Activated CD4-positive, CD25-positive, alpha-beta regulatory T cell treated with anti-CD3 and anti-CD28 coated beads, Interleukin-2, amount 50 U/mL, for 72 hours (primary cell): ENCODE results near the gene TMEM232.
"Not testable (repeated sequence)": the region's sequence is repeated elsewhere in the genome, so short reads cannot be mapped to it uniquely, and the experiment has no call there.

Experiments
- DNase-seq: peaks from one replicate; pipeline ENCODE4 v3.0.0; 2021

TMEM232 gene

DNA sequence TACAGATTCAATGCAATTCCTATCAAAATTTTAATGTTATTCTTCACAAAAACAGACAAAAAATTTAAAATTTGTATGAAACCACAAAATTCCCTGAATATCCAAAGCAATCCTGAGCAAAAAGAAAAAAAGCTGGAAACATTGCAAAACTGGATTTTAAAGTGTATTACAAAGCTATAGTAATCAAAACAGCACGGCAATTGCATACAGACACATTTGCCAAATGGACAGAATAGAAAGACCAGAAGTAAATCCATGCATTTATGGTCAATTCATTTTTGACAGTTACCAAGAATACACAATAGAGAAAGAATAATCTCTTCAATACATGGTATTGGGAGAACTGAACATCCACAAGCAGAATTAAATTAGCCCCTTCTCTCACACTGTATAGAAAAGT, 110.5 kb downstream of the TMEM232 start:
- DNase-seq: no peak

DNA sequence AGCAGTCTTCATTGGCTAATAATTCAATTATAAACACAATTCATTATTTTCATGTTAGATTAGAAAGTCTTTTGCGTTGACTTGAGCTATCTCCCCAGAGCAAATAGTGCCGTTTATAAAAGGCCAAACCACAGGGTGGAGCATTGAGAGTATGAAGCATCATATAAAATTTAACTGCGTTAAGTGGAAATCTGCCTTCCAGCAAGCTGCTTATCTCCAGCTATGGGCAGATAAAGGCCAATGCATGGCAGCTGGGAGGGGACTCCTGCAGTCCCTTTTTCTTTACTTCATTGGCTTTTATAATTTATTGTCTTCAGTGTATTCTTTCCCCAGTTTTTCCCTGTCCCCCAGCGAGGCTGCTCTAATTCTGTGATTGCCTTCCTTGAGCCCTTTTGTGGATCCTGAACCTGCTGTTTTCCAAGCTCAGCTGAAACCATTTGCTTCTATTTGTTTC, 113.7 kb downstream of the TMEM232 start:
- DNase-seq: no peak

DNA sequence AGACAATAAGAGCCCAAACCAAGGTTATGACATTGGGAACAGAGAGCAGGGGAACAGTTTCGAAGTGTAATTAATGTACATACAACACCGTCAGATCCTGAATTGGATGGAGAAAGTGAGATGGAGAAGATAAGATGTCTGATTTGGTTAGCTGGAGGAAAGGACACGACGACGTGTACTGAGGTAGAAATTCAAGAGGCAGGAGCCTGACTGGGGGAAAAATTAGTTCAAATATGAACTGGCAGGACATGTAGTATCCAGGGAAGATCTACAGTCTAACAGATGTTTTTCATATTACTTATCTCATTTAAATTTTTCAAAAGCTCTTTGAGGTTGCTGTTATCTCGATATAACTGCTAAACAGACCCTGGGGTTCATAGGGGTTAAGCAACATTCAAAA, 114.7 kb downstream of the TMEM232 start:
- no peak for DNase-seq

DNA sequence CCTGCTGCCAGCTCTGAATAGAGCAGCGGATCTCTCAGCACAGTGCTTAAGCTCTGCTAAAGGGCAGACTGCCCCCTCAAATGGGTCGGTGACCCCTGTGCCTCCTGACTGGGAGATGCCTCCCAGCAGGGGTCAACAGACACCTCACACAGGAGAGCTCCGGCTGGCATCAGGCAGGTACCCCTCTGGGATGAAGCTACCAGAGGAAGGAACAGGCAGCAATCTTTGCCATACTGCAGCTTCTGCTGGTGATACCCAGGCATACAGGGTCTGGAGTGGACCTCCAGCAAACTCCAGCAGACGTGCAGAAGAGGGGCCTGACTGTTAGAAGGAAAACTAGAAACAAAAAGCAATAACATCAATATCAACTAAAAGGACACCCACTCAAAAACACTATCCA, 131.6 kb downstream of the TMEM232 start:
- DNase-seq: no peak

DNA sequence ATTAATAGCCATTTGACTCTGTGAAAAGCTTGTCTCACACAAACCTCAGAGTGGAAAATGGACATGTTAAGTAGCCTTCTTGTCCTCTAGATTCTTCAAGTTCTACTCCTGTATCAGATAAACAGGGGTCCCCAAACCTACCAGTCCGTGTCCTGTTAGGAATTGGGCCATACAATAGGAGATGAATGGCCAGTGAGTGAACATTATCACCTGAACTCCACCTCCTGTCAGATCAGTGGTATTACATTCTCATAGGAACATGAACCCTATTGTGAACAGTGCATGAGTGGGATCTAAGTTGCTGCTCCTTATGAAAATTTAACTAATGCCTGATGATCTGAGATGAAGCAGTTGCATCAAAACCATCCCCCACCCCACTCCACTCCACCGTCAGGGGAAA, 136.3 kb downstream of the TMEM232 start:
- no peak for DNase-seq

DNA sequence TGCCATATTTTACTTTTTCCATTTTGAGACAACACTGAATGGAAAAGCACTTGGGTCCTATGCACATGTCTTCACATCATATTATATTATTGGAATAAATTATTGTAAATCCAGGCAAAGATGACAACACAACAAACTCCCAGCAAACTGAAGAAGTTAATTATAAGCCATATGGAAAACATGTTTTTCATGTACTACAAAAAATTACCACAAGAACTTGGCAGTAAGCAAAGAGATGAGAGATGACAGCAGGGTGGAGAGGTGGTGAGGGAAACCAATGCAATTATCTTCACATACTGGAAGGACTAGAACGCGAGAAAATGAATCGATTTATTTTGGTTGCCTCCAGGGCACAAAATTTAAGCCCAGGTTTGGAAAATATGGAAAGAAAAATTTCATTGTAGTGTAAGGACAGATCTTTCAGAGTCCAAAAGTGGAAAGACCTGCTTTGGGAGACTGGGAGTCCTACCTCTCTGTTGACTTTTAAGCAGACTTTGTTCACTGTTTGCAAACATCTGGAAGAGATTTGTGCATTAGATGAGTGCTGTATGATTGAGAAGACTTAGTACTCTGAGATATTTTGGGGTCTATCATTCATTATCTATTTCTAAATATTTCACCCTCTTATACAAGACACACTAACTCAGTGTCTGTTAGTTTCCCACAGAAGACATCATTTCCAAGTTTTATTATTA, 138.0 kb downstream of the TMEM232 start:
- DNase-seq: no peak

DNA sequence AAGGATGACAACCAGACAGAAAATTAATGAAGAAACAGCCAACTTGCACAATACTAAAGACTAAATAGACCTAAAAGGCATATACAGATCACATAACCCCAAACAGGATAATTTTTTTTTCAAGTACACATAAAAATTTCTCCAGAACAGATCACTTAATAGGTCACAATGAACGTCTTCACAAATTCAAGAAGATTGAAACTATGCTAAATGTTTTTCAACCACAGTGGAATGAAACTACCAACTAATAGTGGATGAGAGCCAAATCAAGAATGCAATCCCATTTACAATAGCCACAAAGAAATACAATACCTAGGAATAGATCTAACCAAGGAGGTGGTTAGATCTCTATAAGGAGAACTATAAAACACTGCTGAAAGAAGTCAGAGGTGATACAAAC, 145.8 kb downstream of the TMEM232 start:
- no peak for DNase-seq

DNA sequence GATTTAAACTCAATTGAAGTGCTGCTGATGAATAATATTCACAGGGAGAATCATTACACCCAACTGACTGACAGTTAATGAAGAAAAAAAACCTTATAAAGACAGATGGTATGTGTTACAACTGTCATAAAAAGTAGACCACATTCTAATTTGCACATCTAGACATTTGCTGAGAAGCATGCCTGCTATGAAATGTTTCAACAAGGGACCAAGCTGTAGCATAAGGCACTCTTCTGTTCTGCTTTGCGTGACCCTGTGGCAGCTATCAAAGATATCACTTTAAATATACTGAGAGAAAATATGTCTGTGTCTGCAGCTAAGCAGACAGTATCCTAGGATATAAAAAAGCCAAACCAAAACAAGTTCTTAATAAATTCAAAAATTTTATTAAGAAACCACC, 153.7 kb downstream of the TMEM232 start:
- no peak for DNase-seq

DNA sequence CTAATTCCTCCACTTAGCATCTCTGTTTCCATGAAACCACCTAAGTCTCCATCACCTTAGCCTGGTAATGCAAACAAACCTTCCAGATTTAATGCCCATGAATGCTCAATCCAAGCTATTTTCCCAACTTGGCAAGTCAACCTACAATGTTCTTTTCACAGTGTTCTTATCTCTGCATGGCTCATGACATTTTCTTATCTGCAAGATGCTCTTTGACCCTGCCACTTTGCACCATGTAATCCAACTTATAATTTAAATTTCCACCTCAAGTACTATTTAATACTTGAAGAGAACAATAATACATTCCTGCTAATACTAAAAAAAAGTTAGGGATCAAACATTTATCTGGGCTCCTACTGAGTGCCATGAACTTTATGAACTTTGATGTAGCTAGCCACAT, 164.3 kb downstream of the TMEM232 start:
- DNase-seq: no peak

DNA sequence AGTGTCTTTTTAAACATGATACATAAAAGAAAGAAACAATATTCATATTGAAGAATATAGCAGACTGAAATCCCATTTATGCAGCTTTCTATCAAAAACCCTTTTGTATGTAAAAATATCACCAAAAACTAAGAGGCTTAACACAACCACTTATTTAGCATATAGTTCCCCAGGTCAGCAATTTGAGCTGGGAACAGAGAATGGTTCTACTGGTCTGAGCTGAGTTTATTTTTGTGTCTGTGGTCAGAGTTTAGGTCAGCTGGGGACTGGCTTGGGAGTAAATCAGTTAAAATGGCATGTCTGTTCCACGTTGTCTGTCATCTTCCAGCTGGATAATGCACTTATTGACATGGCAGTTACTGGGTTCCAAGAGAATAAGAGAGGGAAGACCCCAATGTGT, 165.0 kb downstream of the TMEM232 start:
- DNase-seq: no peak

DNA sequence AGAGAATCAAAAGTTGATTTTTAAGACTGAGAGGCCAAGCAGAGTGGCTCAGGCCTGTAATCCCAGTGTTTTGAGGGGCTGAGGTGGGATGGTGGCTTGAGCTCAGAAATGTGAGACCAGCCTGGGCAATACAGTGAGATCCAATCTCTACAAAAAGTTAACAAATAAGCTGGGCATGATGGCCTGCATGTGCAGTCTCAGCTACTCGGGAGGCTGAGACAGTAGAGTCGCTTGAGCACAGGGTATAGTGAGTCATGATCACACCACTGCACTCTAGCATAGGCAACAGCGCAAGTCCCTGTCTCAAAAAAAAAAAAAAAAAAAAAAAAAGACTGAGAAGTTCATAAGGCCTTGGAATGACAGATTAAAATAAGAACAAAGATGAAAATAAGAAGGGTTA, 177.2 kb downstream of the TMEM232 start:
- DNase-seq: no peak

DNA sequence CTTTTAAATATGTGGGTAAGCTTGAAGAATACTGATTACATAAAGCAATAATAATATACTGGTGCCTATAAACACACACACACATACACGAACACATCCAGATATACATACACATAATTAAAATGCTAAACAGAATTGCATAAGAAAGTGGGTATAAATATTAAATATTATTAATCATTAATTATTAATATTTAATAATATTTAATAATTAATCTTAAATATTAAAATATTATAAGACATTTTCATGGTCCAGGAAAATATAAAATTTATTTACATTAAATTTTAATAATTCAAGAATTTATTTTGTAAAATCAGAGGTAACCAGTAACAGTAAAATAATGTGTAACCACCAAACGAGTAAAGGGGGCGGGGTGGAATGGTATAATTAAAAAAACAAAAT, 178.3 kb downstream of the TMEM232 start:
- no peak for DNase-seq

DNA sequence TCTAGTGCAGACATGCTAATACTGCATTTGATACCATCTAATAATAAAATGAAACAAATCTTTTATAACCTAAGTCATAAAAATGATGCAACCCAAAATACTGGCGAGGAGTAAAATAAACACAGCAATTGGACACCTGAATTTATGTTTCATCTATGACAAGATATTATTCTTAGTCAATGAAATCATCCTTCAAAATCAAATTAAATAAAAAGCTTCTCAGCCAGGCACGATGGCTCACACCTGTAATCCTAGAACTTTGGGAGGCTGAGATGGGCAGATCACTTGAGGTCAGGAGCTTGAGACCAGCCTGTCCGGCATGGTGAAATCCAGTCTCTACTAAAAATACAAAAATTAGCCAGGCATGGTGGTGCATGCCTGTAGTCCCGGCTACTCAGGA, 179.0 kb downstream of the TMEM232 start:
- no peak for DNase-seq

DNA sequence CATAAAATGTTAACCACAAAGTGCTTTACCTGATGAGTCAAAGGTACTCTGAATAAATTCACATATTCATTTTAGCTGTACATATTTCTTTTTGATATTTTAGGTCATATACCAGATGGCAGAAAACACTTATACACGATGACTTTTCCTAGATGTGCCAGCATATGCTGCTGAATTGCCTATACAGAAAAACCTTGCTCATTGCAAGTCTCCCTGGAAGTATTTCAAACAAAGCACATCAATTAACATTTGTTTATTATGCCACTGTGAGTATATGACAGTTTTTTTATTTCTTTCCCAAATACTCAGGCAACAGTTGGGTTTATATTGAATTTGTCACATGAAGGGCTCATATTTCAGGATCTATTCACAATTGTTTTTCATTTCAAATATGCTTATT, 180.8 kb downstream of the TMEM232 start:
- no peak for DNase-seq

DNA sequence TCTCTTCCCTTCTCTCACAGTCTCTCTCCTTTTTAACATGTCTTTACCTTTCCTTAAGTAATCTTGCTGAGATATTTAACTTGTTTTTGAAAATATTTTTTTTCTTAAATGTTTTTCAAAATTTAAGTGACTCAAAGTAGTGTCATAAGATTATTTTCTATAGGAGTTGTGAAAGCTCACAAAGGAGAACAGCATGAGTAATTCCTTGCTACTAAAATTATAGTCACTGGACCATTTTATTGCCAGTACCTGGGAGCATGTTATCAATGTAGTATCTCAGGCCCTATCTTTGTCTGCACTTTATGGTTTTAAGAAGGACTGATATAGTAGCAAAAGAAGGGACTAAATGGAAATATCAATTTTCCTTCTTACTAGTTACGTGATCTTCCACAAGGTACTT, 181.9 kb downstream of the TMEM232 start:
- DNase-seq: no peak

DNA sequence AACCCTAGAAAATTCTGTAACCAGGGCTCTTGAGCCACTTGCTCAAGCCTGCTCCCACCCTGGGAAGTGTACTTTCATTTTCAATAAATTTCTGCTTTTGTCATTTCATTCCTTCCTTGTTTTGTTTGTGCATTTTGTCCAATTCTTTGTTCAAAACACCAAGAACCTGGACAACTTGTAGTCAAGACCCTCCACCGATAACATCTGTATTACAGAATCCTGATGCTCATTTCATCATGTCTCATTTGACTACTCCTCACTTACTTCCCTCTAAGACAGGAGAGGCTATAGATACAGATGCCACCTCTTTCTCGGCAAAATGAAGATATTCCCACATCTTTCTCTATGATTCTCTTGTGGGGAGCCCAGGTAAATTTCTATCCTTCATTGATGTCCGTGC, 183.5 kb downstream of the TMEM232 start:
- DNase-seq: no peak

DNA sequence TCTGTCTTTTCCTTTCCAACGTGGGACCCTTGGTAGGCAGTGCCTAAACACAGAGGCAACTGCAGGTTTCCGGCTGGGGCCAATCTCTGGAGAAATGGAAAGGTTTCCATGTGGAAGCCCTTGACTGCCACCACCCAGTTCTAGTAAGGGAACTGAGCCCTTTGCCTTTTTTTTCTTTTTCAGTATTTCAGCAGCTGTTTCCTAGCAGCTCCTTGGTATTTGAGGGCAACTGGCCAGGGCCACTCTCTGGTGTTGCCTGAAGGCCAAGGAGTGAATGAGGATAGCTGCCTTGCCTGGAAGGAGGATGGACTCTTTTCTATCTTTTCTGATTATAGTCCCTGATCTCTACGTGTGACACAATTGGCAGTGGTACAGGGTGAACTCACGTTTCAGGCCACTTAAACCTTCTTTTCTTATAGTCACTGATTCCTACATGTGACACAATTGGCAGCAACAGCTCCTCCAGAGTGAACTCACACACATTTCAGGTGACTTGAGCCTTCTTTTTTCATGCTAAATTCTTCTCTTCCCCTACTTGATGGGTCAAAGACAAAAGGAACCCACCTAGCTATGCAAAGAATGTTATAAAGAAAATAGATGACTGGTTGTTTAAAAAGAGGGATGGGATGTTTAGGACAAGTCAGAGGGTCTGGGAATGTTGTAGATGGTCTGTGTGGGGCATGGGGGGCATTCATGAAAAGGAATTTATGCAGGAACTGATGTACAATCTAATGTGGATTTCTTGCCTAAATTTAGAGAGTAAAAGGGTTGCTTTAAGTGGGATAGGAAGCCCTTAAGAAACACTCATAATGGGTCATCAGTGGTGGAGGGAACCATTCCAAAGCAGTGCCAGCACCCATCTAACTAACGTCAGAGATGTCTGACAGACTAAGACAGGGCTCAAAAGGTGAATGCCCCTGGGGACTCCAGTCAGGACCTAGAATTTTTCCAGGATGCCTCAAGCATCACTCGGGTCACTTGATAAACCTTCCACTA, 190.1 kb downstream of the TMEM232 start:
- no peak for DNase-seq

DNA sequence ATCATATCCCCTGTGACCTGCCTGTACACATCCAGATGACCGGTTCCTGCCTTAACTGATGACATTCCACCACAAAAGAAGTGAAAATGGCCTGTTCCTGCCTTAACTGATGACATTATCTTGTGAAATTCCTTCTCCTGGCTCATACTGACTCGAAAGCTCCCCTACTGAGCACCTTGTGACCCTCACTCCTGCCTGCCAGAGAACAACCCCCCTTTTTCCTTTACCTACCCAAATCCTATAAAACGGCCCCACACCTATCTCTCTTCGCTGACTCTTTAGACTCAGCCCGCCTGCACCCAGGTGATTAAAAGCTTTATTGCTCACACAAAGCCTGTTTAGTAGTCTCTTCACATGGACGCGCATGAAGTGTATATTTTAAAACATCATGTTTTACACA, 191.3 kb downstream of the TMEM232 start:
- DNase-seq: not testable (repeated sequence)

DNA sequence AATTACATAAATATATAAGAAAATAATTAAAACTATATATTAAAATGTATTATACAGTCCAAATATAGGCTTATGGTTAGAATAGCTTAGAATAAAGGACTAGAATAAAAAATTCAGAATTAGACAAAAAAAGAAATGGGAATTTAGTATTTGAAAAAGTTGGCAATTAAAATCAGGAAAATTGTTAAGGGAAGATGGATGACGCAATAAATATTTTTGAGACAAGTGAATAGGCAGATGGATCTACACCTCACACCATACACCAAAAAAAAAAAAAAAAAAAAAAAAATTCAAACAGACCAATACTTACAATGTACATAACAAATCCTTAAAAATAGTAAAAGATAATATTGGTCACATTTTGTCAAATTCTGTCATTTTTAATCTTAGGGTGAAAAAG, 200.7 kb downstream of the TMEM232 start:
- no peak for DNase-seq

DNA sequence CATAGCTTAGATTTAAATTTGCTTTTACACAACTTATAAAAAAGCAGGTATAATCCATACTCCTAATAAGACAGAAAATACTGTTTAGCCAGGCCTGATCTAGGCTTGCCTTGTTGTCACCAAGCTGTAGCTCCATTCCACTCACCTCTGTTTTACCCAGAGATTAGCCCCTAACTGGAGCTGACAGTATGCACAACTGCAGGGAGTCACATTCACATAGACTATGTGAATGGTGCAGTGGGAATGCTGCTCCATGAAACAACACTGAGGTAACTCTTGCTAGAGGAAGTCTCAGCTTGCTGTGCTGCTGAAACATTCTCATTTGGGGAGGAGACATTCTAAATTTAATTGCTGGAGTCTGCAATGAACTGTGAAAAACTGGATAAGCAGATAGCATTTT, 209.1 kb downstream of the TMEM232 start:
- DNase-seq: no peak

DNA sequence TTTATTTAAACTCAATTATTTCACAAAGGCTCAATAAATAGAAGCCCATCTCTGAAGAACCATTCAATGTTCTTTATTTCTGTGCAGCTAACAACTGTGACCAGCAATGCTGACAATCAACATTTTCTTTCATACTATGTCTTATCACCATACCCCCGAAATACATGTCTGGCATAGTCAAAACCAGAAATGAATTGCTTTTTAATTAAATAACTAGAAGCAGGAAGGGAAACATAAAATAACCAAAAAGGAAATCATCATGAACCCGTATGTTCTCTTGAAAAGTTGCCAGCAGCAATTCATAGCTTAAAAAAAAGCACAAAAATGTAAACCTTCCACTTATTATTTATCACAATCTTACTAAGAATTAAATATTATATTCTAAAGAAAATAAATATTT, 212.4 kb downstream of the TMEM232 start:
- DNase-seq: no peak

DNA sequence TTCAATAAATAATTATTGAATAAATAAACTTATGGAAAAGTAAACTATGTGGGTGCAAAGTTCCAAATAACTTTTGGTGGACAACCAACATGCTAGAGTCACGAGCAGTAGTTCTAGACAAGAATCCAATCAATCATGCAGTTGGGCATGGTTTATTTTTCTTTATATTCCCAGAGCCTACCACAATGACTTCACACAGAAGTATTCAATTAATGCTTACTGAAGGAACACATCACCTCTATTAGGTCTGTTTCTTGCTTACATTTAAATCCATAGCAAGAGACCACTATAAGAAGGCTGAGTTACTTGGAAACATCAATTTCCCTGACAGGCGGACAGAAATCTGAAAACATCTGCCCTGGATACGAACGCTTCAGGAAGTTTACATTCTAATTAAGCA, 214.2 kb downstream of the TMEM232 start:
- DNase-seq: no peak

DNA sequence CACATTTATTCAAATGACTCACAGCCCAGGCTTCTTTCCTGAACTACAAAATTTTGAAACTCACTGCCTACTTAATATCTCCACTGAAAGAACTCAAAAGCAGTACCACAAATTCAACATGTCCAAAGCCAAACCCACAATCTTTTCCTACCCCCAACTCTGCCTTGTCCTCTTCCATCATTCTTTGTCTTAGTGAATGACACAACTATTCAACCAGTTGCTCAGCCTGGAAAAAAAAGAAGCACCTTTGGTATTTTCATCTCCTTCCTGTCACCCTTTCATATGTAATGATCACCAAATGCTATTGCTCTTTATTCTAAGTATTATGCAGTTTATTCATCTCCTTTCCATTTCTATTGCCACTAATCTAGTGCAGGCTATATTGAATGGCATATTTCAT, 216.3 kb downstream of the TMEM232 start:
- no peak for DNase-seq

DNA sequence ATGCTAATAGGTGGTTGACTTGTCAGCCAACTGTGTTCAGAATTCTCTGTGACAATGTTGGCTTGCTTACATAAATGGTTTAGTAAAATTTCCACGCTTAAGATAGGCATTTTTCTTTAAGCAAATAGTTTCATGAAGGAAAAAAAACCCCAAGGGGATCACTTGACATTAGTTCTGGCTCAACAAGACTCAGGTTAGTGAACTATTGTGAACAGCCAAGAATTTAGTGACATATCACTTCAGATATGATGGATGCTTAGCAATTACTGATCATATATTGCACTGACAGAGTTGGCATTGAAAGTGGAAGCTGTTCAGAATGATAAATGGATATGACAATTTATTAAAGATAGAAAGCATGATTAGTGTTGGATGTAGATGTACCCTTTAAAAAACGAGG, 218.5 kb downstream of the TMEM232 start:
- no peak for DNase-seq
